OCI-LY1 (cell line): ENCODE measurements around the gene PKD2.

Source experiments
- EZH2 ChIP-seq: fragments of 200-600 bp; sonication (generic), shearing (Covaris generic); IDR thresholded peaks from 2 replicates; pipeline ENCODE4 v1.8.0; 2017; ENCODE audit warnings: borderline replicate concordance, mixed run types, mild to moderate bottlenecking, antibody characterized with exemption, low read length, moderate library complexity, mixed read lengths
- TF ChIP-seq, protein P1 (sequence below): fragments of 200-600 bp; sonication (generic), shearing (Covaris generic); IDR thresholded peaks from 2 replicates; pipeline ENCODE4 v1.5.1; 2017; ENCODE audit warnings: mild to moderate bottlenecking, antibody characterized with exemption, low read length, moderate library complexity, mixed read lengths

DNA sequence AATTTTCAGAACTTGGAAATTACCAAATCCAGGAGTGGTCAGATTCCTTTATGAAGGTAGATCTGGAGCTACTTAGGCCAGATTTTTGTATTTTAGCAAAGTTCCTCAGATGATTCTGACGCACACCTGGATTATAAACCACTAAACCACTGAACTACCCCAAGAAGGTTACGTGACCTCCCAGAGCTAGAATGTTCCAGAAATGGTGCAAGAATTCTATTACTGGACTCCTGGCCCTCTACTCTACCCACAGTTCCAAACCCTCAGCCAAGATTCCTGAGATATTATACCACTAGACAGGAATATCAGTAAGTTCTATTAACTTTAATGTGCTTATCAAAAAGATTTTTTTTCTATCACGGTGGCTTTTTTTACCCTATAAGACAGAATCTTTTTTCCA, 83.9 kb downstream of the PKD2 start:
- TF ChIP-seq, protein P1, sequence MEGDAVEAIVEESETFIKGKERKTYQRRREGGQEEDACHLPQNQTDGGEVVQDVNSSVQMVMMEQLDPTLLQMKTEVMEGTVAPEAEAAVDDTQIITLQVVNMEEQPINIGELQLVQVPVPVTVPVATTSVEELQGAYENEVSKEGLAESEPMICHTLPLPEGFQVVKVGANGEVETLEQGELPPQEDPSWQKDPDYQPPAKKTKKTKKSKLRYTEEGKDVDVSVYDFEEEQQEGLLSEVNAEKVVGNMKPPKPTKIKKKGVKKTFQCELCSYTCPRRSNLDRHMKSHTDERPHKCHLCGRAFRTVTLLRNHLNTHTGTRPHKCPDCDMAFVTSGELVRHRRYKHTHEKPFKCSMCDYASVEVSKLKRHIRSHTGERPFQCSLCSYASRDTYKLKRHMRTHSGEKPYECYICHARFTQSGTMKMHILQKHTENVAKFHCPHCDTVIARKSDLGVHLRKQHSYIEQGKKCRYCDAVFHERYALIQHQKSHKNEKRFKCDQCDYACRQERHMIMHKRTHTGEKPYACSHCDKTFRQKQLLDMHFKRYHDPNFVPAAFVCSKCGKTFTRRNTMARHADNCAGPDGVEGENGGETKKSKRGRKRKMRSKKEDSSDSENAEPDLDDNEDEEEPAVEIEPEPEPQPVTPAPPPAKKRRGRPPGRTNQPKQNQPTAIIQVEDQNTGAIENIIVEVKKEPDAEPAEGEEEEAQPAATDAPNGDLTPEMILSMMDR, result no peak
- no peak for TF ChIP-seq EZH2
